Activated gamma-delta T cell treated with Interleukin-2 at 50 U/mL for 16 hours (primary cell): ENCODE results near the gene TEDC1.
"Not testable (repeated sequence)": the region's sequence is repeated elsewhere in the genome, so short reads cannot be mapped to it uniquely, and the experiment has no call there.

ENCODE experiments used
- DNase-seq: peaks from one replicate; pipeline ENCODE4 v3.0.0-alpha.2; 2020

The TEDC1 gene

DNA sequence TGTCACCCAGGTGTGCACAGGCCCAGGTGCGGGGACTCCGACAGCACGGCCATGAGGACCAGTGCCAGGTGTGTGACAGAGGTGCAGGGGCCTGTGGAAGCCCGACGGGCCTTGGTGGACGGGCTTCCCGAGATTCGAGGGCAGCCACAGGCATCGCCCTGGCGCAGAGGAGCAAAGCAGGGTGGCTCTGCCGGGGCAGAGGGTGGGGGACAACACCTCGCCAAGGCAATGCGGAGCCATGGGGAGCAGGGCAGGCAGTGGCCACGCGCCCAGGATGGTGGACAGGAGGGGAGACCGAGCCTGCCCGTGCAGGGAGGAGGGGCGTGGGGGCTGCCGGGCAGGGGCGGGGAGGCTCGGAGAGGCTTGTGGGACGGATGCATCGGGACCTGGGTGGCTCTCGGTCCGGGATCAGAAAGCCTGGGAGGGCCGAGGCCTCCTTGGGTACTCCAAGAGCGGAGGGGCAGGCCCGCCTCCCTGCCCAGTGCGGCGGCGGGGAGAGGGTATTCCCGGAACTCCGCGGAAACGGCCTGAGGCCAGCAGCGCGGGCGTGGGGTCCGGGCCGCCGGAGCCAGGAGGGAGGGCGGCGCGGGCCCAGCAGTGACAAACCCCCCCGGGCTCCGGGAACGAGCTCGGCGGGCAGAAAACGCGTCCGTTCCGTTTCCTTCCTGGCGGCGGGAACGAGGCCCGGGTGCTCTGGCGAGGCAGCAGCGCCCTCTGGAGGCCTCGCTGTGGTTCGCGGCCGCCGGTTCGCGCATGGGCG, 37.0 kb downstream of the TEDC1 start:
- peak; percentile 70 for DNase-seq

- DNase-seq = no peak
These were observed 37.7 kb downstream of the TEDC1 start for GRCh38 chr14:105528586-105529318.

- DNase-seq = no peak
These were observed 38.2 kb downstream of the TEDC1 start for GRCh38 chr14:105529319-105529568.

GRCh38 chr14:105529569-105530284, 38.7 kb downstream of the TEDC1 start:
- DNase-seq = no peak

DNA sequence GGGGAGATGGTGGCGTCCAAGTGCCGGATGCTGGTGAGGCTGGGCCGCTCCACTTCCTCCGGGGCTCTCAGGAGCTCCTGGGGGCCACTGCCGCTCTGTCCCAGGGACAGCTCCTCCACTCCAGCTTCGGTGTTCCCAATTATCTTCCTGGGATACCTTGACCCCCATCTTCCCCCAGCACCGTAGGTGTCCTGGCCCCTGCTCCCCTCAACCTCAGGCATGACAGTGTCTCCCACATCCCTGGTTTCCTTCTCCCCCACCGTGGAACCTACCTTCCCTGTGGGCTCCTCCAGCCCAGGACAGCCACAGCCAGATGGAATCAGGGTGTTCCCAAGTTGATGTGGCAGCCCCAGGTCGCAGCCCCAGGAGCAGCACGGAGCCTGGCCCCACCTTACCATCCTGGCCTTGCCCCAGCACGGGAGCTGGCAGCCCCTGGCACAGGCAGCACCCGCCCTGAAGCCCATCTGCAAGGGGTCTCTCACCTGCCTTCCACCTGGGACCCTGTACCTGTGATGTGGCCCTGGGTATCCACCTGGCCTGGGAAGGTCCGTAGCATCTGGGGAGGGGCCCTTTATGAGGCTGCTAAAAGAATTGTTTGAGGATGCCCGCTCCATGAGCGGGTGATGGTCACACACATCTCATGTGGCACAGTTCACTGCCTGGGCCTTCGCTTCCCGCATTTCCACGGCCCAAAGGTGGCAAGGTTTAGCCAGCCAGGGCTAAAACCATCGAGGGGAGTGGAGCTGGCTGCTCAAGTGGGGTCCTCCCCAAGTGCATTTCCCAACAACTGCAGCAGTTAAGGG, 39.4 kb downstream of the TEDC1 start:
- DNase-seq = no peak

DNA sequence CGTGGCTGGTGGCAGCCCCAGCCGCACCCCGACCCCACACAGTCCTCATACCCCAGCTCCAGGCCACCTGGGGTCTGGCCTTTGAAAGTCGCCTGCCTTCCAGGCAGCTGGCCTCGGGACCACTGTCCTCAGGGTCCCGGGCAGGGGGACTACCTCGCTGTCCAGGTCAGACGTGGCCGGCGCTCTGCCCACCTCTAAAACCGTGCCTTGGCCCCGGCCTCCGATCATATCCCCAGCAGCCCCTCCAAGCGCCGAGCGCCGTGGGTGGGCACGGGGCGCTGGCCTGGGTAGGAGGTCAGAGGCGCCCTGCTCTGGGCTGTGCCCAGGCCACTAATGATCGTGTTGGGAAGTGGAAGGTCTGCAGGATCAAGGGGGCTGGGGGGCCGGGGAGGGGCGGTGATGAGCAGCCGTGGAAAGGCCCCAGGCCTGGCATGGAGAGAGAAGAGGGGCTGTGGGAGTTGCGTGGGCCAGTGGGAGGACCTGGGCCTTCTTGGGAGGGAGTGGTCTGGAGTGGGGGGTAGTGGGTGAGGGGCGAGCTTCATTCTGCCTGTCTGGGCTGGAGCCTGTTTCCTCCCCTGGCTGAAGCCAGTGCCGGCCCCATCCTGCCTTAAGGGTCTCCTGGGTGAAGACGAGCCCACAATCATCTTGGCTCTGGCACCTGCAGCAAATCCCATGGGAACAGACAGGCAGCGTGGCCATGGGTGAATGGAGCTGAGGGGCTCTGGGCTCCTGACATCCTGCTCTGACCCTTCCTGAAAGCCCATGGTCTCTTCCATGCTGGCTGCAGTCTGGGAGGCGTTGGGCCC, 40.2 kb downstream of the TEDC1 start:
- DNase-seq = no peak

DNA sequence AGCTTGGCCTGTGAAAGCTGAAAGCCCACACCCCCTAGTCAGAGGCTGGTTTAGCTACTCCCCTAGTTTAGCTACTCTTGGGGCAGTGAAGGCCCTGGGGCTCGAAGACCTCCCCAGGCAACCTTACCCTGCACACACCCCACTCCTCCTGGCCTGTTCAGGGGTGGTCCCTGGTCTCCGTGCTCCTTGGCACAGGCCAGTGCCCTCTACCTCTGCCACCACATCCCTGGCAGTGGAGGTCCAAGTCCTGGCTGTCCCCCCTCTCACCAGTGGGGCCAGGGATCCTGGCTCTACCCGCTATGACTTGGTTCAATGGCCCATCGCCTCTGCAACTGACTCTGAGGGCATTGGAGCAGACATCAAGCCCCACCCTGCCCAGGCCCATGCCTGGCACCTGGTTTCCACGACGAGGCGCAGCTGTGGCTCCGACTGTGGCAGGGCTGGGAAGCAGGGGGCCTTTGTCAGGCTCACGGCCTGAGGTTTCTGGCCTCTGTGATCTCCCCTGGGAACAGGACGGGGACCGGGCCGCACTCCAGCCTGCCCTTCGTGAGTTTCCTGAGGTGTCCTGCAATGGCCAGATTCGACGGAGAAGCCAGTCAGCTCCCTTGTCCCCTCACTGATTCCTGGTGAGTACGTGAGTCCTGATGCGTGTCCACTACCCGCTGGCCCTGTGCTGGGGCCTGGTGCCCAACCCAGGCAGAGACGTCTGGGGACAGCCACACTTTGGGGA, 41.0 kb downstream of the TEDC1 start:
- no peak for DNase-seq

- no peak for DNase-seq
These were observed 41.7 kb downstream of the TEDC1 start for GRCh38 chr14:105532735-105533141.

GRCh38 chr14:105533391-105533790, 42.3 kb downstream of the TEDC1 start:
- DNase-seq = no peak

DNA sequence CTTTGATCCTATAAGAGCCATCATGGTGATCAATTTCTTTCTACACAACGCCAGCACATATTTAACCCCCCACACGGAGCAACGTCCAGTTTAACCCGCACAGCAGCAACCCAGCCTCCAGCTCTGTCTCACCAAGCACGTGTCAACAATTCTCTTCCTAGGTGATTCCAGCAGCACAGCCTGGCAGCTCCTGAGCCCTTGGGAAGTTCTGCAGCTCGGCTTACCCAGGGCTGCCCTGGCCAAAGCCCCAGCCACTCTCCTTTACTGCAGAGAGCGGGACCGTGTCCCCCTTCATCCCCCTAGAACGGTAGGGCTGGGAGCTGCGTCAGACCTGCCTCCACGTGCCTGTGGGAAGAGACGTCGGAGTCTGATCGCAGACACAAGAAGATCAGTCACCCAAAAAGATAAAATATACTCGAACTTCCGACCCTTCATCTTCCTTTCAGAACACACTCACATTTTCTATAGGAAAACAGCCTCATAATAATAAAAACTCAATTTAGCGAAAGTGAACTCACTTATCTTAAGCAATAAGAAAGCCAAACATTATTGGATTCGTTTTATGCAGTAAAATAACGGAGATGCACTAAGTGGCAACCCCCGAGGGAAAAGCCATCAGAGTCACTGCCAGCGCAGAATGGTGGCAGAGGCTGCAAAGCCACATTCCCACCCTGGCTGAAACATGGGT, 42.9 kb downstream of the TEDC1 start:
- DNase-seq = no peak

- no peak for DNase-seq
These were observed 43.5 kb downstream of the TEDC1 start for GRCh38 chr14:105534586-105534985.

DNA sequence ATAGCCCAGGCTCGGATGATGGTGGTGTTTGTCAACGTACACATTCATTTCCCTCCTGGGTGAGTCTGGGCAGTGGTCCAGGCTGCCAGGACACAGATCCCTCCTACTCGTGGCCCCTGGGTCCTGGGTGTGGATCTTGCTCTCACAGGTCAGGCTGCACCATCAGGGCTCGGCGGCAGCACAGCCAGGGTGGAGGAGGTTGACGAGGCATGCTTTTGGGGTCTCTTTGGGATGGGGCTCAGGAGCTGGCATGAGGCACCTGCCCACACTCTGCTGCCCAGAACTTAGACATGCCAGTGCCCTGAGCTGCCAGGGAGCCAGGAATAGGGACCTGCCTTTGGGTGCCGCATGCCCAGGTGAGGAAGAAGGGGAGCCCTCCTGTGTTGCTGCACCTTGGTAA, 45.0 kb downstream of the TEDC1 start:
- no peak for DNase-seq

- DNase-seq = no peak
These were observed 45.9 kb downstream of the TEDC1 start for GRCh38 chr14:105536691-105537579.

DNA sequence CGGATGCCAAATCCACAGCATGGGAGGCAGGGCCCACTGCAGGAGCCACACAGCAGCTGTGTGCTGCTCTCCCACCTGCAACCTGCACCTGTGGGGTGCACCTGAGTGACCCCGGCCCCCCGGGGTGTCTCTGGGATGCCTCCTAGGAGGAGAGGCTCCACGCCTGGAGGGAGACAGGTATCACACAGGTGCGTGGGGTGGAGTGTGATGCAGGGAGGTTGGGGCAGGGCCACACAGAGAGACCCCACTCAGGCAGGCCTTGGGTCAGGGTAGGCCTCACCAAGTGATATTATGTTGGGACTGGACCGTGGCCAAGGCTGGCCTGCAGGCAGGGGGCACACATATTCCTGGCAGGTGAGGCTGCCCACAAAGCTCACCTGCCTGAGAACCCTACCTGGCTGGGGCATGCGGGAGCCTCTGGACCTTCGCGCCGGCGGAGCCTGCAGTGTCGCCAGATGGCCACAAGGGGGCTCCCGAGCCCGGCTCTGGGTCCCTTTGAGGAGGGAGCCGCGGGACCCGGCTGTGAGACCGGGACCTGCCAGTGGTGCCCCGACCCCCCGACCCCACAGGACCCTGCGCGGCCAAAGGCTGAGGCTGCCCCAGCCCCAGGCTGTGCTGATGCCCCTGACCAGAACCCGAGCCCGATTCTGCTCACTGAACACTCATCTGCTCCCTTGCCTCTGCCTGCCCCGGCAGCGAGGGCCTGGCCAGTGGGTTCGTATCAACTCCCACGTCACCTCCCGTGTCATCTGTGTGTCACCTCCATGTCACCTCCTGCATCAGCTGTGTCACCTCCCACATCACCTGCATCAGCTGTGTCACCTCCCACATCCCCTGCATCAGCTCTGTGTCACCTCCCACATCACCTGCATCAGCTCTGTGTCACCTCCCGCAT, 46.8 kb downstream of the TEDC1 start:
- DNase-seq = peak; percentile 70

DNA sequence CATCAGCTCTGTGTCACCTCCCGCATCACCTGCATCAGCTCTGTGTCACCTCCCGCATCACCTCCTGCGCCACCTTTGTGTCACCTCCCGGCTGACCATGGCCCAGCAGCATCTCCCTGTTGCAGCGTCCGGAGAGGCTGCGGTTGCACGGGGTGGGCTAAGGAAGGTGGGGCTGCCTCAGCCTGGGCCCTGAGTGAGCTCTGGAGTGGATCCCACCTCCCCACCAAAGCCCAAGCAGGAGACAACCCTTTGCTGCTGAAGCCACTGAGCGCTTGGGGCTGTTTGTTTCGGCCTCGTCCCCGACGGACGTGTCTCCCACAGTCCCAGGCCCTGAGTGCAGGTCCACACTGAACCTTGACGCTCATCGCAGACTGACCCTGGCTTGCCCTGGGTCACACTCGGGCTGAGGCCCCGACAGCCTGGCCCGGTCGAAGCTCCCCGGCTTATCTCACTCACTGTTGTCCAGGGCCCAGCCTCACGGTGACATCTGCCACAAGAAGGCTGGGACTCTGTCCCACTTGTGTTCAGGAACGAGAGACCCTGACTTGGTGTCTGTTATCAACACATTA, 47.5 kb downstream of the TEDC1 start:
- DNase-seq = no peak

DNA sequence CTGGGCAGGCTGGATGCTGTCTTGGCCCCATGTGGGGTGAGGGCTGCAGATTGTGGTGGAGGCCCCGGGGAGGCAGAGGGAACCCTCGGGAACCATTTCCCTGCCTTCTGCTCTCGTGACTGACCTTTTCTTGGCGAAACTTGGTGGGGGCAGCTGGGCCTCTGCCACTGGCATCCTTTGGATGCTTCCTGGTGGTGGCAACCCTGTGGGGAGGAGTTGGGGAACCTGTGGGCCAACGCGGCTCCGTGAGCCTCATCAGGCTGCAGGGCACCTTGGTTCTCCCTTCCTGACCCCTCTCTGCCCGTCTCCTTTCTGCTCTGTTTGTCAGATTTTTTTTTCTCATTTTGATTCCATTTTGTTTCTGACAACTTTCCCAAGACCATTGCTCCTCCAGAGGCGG, 49.8 kb downstream of the TEDC1 start:
- DNase-seq = no peak

GRCh38 chr14:105541218-105541875, 50.3 kb downstream of the TEDC1 start:
- no peak for DNase-seq

DNA sequence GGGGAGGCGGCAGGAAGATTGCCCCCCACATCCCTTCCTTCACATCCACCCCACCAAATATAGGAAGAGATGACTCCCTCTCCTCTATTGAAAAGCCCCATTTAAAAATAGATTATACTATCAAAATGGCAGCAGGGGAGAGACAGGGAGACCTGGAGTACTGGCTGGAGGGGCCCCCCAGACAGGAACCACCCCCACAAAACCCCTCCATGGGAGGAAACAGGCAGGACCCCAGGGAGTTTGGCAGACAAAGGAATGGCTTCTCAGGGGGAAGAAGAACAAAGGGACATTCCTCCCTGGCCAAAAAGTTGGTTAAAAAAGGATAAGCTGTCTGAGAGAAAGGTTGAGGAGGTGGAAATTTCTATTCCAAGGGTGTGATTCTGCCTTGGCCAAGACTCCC, 54.6 kb downstream of the TEDC1 start:
- not testable (repeated sequence) for DNase-seq
